Measurements from ENCODE around the gene CER1. TPM values are rescaled to one million over a fixed set of nuclear protein-coding genes. Genes with fewer than 3 reads are reported as not detected.

The CER1 gene
- total and polyA plus RNA-seq, 2 of the 8 experiments (the other 6 are each of a cell fraction or from before 2014, with no cell fraction given), result 0.26 to 3.4 TPM

DNA sequence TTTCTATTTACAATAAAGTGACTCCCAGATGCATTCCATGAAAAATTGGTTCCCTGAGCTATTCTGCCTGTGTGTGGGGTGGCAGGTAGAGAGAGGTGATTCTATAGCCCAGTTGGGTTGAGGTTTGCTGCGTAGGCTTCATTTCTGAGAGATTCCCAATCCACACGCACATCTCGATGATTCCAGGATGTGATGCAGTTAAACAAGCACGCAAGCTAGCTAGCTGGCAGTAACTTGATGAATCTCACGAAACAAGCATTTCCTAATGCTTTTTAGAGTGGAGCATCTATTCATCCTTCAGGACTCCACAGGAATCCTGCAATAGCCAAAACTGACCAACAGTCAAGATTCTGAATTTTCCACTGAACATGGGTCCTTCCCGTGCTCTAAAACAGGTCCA is 43.8 kb upstream of the CER1 start:
- POLR2A ChIA-PET (ENCODE audit: partially characterized antibody), result no interaction called here
- H3K23me2 ChIP-seq (ENCODE audit: low read depth, low read length), result no peaks in the 10 kb centered on the region
- no peak overlapping the region for H3K4me2 ChIP-seq (ENCODE audit: insufficient read depth in 1 of 2, low read depth in 2 of 2, low read length in 2 of 2)
- H3K27ac ChIP-seq (ENCODE audit: low read depth, low read length), result no peak overlapping the region
- no peak overlapping the region for H3K56ac ChIP-seq (replicated peaks; ENCODE audit: insufficient read length, low read depth, low read length)
- no peak overlapping the region for H2BK120ac ChIP-seq (replicated peaks; ENCODE audit: low read depth, low read length)
- H3K79me2 ChIP-seq (ENCODE audit: control insufficient read depth in 1 of 2, insufficient read depth in 2 of 2, low read length in 2 of 2), result no peaks in the 10 kb centered on the region
- FAIRE-seq, result no peak
- H3K18ac ChIP-seq (ENCODE audit: extremely low read depth, low read length), result no peak overlapping the region
- H3K9ac ChIP-seq (replicated peaks in 1 of 4; ENCODE audit: extremely low read depth in 1 of 4, low read depth in 3 of 4, low read length in 3 of 4), result no peak overlapping the region
- no peak overlapping the region for H2AFZ ChIP-seq (ENCODE audit: low read length)
- H4K91ac ChIP-seq (replicated peaks; ENCODE audit: insufficient read length, low read length), result no peak overlapping the region
- no peaks in the 10 kb centered on the region for H3K4me1 ChIP-seq (replicated peaks in 1 of 4; ENCODE audit: control insufficient read depth in 3 of 4, insufficient read depth in 4 of 4, low read length in 3 of 4)
- no peaks in the 10 kb centered on the region for H4K20me1 ChIP-seq (replicated peaks in 1 of 2; ENCODE audit: control insufficient read depth in 1 of 2, insufficient read depth in 2 of 2, low read length in 2 of 2)
- no peak overlapping the region for H2BK12ac ChIP-seq (ENCODE audit: low read depth, low read length)
- H3K14ac ChIP-seq (ENCODE audit: insufficient read length), result no peak overlapping the region
- no peaks in the 10 kb centered on the region for H3K79me1 ChIP-seq (ENCODE audit: low read depth, low read length)
- CTCF ChIA-PET (ENCODE audit: partially characterized antibody), result interaction anchor here (0.6 to 7.3 kb wide), 15 partner anchors 11 to 1735 kb away, joined by 3 to 63 read pairs (median 4); no protein-coding TSS in a partner anchor
- DNase-seq (ENCODE audit: low read depth in 1 of 2, low spot score in 2 of 2), result no peak
- 89% methylated on average over 6 of the region's 6 CpGs; no CpG with 5 or more reads in 1 of the 2 experiments for WGBS, 2 experiments (ENCODE audit: extremely low coverage in 1 of 2, insufficient coverage in 1 of 2, insufficient read length in 1 of 2, insufficient replicate concordance in 2 of 2, low coverage in 1 of 2, low lambda C conversion rate in 2 of 2, missing lambda C conversion rate in 1 of 2)
- no peak overlapping the region for H2BK5ac ChIP-seq (ENCODE audit: low read depth, low read length)
- no peak overlapping the region for H2AK5ac ChIP-seq (ENCODE audit: low read depth, low read length)
- no peaks in the 10 kb centered on the region for H3K9me3 ChIP-seq (ENCODE audit: insufficient read depth in 2 of 2, low read depth in 1 of 2, low read length in 1 of 2)
- H2BK20ac ChIP-seq (ENCODE audit: low read length), result no peak overlapping the region
- H3K27me3 ChIP-seq (replicated peaks in 1 of 4; ENCODE audit: control insufficient read depth in 3 of 4, extremely low read depth in 1 of 4, insufficient read depth in 3 of 4, low read length in 3 of 4), result no peaks in the 10 kb centered on the region
- no peak overlapping the region for H2BK15ac ChIP-seq (ENCODE audit: low read length)
- no peak overlapping the region for H3K23ac ChIP-seq (ENCODE audit: insufficient read length)
- H3K4me3 ChIP-seq (ENCODE audit: extremely low read depth in 1 of 4, insufficient read depth in 2 of 4, low read depth in 3 of 4, low read length in 4 of 4), result no peak overlapping the region
- no peak overlapping the region for H3K4ac ChIP-seq (replicated peaks; ENCODE audit: insufficient read length, low read depth, low read length)
- no peaks in the 10 kb centered on the region for H3K36me3 ChIP-seq (ENCODE audit: control insufficient read depth in 2 of 4, insufficient read depth in 4 of 4, low read length in 3 of 4)
- no peak overlapping the region for H4K8ac ChIP-seq (ENCODE audit: extremely low read depth, insufficient read depth, low read length)
- H4K5ac ChIP-seq (ENCODE audit: insufficient read length, low read depth, low read length), result no peak overlapping the region
- TF ChIP-seq SIN3A (conservative IDR thresholded peaks at IDR 0.05 in 1 of 2, IDR thresholded peaks at IDR 0.05 in 1 of 2; ENCODE audit: low read depth in 1 of 2, low read length in 2 of 2) (no peak), CHD2 (IDR thresholded peaks at IDR 0.05; ENCODE audit: low read length) (no peak), TAF1 (IDR thresholded peaks at IDR 0.05; ENCODE audit: low read depth, low read length) (no peak), TBP (IDR thresholded peaks at IDR 0.05; ENCODE audit: low read depth, low read length) (no peak), CHD1 (IDR thresholded peaks at IDR 0.05; ENCODE audit: low read depth, low read length) (no peak), RXRA (IDR thresholded peaks at IDR 0.05; ENCODE audit: insufficient read depth, low read depth, low read length) (no peak), SIRT6 (IDR thresholded peaks at IDR 0.05; ENCODE audit: low read length) (no peak), EZH2 (IDR thresholded peaks at IDR 0.05; ENCODE audit: low read depth, low read length, severe bottlenecking) (no peak), RFX5 (IDR thresholded peaks at IDR 0.05; ENCODE audit: borderline replicate concordance, low read depth, low read length) (no peak), TCF12 (IDR thresholded peaks at IDR 0.05; ENCODE audit: low read depth, low read length) (no peak), ZNF274 (IDR thresholded peaks at IDR 0.05; ENCODE audit: borderline replicate concordance, extremely low read depth, low read length) (no peak), ASH2L (IDR thresholded peaks at IDR 0.05; ENCODE audit: low read length) (no peak), SRF (IDR thresholded peaks at IDR 0.05; ENCODE audit: low read depth, low read length) (no peak), TEAD4 (IDR thresholded peaks at IDR 0.05; ENCODE audit: low read depth, low read length) (no peak), JUND (IDR thresholded peaks at IDR 0.05; ENCODE audit: low read length) (no peak)
- TF ChIP-seq, protein P1, sequence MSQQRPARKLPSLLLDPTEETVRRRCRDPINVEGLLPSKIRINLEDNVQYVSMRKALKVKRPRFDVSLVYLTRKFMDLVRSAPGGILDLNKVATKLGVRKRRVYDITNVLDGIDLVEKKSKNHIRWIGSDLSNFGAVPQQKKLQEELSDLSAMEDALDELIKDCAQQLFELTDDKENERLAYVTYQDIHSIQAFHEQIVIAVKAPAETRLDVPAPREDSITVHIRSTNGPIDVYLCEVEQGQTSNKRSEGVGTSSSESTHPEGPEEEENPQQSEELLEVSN (IDR thresholded peaks at IDR 0.05), result no peak
